GM19351 (cell line): Measurements from ENCODE around the gene DENND2A.
"Not testable (repeated sequence)": the region's sequence is repeated elsewhere in the genome, so short reads cannot be mapped to it uniquely, and the experiment has no call there.

Experiments used
- ATAC-seq: cut with Tn5 transposase; IDR thresholded peaks from one replicate; pipeline ENCODE4 v1.9.1; 2021; ENCODE audit warnings: mild to moderate bottlenecking, moderate library complexity; ENCODE audit not compliant: unreplicated experiment

DENND2A gene

DNA sequence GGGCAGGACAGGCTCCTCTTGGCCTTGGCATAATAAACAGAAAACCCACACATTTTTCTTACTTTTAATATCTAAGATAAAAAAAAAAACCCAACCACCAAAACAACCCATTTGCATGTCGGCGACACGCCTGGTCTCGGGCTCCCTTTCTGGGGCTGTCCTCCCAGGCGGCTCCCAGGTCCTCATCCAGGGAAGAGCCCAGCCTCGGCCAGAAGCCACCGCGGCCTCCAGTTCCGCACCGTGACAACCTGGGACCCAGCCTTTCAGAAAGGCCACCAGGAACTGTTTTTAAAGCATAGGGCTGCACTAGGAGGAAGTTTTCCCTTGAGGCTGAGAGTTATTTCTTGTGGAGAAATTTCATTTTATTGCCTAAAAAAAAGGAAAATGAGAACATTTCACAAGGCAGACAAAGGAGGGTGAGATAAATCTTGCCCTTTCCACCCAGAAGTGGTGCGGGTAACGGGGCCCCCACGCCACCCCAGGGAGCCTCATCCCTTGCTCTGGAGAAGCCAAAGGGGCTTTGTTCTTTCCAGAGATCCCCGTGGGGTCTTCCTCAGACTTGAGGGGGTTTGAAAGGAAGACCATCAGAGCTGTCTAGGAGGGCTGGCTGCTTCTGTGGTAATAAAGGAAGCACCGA, 122.1 kb downstream of the DENND2A start:
- ATAC-seq: no peak

DNA sequence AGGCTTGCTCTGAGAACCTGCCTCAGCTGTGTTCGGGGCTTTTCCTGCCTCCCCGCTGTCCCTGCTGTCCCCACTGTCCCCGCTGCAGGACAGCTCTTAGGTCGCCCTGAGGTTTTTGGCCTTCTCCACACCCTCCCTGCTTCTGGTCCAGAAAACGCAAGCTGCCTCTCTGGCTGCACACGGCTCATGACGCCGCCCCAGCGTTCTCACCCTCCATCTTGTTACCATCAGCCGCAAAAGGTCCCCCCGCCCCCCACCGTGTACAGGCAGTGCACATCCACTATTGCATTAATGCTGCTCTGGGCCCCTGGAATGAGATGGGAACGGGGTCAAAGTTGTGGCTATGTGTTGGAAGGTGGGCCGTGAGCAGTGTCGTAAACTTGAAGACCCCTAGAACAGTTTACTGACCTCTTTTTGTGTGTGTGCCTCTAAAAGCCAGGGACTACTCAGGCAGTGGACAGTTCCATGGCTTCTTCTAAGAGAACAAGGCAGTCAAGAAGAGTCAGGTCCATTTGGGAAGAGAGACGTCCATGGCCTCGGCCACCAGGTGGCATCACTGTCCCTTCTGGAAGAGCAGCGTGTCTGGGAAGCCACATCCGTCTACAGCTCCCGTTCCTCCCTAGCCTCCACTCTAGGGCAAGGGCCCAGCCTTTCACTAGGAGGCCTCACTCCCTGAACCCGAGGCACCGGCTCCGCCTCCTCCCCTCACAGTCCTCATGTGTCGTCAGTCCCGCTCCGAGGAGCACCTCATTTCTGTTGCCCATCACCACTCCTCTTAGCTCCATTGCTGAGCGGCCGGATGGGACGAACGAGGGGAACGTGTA, 122.9 kb downstream of the DENND2A start:
- no peak for ATAC-seq

- no peak for ATAC-seq
Measured at GRCh38 chr7:140512317-140513000, 128.2 kb downstream of the DENND2A start.

GRCh38 chr7:140509789-140510188, 130.8 kb downstream of the DENND2A start:
- ATAC-seq: no peak

GRCh38 chr7:140507556-140507955, 133.1 kb downstream of the DENND2A start:
- not testable (repeated sequence) for ATAC-seq

GRCh38 chr7:140506788-140507464, 133.7 kb downstream of the DENND2A start:
- no peak for ATAC-seq

GRCh38 chr7:140501966-140502365, 138.6 kb downstream of the DENND2A start:
- ATAC-seq: no peak

- not testable (repeated sequence) for ATAC-seq
Measured at GRCh38 chr7:140497807-140498206, 142.8 kb downstream of the DENND2A start.

GRCh38 chr7:140497241-140497769, 143.3 kb downstream of the DENND2A start:
- no peak for ATAC-seq

- no peak for ATAC-seq
Measured at GRCh38 chr7:140495514-140496097, 145.0 kb downstream of the DENND2A start.

- no peak for ATAC-seq
Measured at GRCh38 chr7:140494867-140495266, 145.7 kb downstream of the DENND2A start.

GRCh38 chr7:140489026-140489359, 151.6 kb downstream of the DENND2A start:
- ATAC-seq: no peak

DNA sequence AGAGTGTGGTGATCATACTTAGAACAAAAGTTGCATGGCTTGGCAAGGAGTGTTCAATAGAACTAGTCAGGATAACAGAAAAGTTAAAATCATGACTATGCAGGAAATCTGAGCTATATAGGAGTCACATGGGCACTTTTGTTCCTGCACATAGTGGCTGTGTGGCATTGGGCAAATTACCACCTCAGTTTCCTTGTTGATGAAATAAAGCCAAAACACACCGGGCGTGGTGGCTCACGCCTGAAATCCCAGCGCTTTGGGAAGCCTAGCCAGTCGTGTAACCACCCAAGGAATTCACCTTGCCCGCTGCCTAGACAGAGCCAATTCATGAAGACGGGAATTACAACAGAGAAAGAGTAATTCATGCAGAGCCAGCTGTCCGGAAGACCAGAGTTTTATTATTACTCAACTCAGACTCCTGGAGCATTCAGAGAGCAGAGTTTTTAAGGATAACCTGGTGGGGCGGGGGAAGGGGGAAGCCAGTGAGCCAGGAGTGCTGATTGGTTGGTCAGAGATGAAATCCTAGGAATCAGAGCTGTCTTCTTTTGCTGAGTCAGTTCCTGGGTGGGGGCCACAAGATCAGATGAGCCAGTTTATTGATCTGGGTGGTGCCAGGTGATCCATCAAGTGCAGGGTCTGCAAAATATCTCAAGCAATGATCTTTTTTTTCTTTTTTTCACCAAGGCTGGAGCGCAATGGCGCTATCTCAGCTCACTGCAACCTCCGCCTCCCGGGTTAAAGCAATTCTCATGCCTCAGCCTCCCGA, 154.9 kb downstream of the DENND2A start:
- no peak for ATAC-seq

GRCh38 chr7:140484951-140485499, 155.6 kb downstream of the DENND2A start:
- no peak for ATAC-seq

DNA sequence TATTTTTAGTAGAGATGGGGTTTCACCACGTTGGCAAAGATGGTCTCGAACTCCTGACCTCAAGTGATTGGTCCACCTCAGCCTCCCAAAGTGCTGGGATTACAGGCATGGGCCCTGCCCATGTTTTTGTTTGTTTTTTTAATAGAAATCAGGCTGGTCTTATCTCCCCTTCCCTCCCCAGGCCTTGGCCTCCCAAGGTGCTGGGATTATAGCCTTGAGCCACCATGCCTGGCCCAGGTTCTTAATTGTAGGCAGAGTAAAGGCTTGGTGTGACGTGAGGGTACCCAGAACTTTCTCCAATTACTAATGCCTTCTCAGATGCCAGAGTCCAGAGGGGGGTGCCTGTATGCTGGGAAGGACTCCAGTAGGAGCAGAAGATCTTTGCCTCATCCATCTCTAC, 156.1 kb downstream of the DENND2A start:
- no peak for ATAC-seq

DNA sequence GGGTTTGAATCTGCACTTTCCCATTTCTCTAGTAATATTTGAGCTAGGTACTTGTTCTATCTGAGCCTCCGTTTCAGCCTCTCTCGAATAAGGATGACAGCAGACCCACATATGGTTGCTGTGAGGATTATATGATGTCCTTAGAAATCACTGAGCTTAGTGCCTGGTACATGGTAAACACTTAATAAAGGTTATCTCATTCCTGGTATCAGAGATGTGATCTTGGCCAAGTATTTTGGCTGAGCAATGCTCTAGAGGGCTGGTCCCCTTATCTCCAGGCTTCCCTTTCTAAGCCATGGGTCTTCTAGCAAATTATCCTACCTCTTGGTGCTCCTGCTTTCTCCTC, 160.9 kb downstream of the DENND2A start:
- ATAC-seq: no peak

DNA sequence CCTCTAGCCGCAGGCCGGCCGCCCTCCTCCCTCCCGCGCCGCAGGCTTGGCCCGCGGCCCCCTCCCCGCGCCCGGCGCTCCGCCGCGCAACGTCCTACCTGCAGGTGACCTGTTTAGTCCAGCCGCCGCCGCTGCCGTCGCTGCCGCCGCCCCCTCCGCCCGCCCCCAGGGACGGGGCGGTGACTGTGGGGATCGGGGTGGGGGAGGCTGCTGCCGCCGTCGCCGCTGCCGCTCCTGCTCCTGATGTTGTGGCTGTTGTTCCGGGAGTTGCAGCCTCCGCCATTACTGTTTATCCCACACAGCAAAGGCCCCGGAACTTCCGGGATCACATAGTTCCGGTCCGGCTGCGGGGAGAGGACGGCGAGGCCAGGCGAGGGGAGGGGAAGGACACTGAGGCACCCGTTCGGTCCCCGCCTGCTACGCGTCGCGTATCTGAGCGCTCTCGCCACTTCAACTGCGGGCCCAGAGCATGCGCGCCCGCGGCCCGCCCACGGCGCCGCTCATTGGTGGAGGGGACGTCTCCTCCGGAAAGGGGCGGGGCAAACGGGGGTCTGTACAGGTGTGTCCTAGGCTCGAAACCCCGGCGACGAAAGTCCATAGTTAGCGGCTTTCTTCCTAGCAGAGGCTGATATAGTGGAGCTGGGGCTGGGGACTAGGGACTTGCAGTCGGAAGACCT, 161.4 kb downstream of the DENND2A start, which contains the start of gene MKRN1:
Gene MKRN1, minus strand, starts transcription at position 444 of the 677 bp plus-strand sequence. Its CDS starts 161 bp downstream, at position 283.
- ATAC-seq: peak; percentile 91

GRCh38 chr7:140478246-140479061, 162.2 kb downstream of the DENND2A start:
- peak; percentile 26 for ATAC-seq
